UCSD-AML1 (cell line): Measurements from ENCODE around the gene AHNAK.

Experiments
- DNase-seq: peaks from one replicate; lab custom pipeline; 2025; ENCODE audit not compliant: unreplicated experiment; lab: John Stamatoyannopoulos, UW

The AHNAK gene

GRCh38 chr11:62536301-62536957 is 10.2 kb downstream of the AHNAK start:
- DNase-seq = no peak

- DNase-seq = no peak
Measured at GRCh38 chr11:62535802-62536201, 10.8 kb downstream of the AHNAK start.

GRCh38 chr11:62534779-62535545 is 11.6 kb downstream of the AHNAK start:
- no peak for DNase-seq

- no peak for DNase-seq
Measured at GRCh38 chr11:62532096-62532495, 14.5 kb downstream of the AHNAK start.

GRCh38 chr11:62516736-62517371 is 29.8 kb downstream of the AHNAK start:
- no peak for DNase-seq

- DNase-seq = no peak
Measured at GRCh38 chr11:62514151-62514550, 32.5 kb downstream of the AHNAK start.

- DNase-seq = no peak
Measured at GRCh38 chr11:62513626-62514025, 33.0 kb downstream of the AHNAK start.

GRCh38 chr11:62512961-62513360 is 33.6 kb downstream of the AHNAK start:
- no peak for DNase-seq

GRCh38 chr11:62508336-62509058 is 38.1 kb downstream of the AHNAK start:
- peak; percentile 16 for DNase-seq

GRCh38 chr11:62507125-62507422 is 39.5 kb downstream of the AHNAK start:
- DNase-seq = no peak

GRCh38 chr11:62506413-62507124 is 40.0 kb downstream of the AHNAK start:
- no peak for DNase-seq

GRCh38 chr11:62505440-62506091 is 41.0 kb downstream of the AHNAK start:
- no peak for DNase-seq

GRCh38 chr11:62505059-62505439 is 41.6 kb downstream of the AHNAK start:
- DNase-seq = no peak

- no peak for DNase-seq
Measured at GRCh38 chr11:62504158-62504973, 42.2 kb downstream of the AHNAK start.

- DNase-seq = no peak
Measured at GRCh38 chr11:62502030-62502730, 44.4 kb downstream of the AHNAK start.

- peak; percentile 22 for DNase-seq
Measured at GRCh38 chr11:62501432-62501891, 45.1 kb downstream of the AHNAK start.

- DNase-seq = no peak
Measured at GRCh38 chr11:62500650-62501030, 46.0 kb downstream of the AHNAK start.

GRCh38 chr11:62499944-62500649 is 46.5 kb downstream of the AHNAK start:
- no peak for DNase-seq
